Activated T-cell treated with anti-CD3 and anti-CD28 coated beads, Interleukin-2, amount 50 U/mL, for 48 hours (primary cell): Measurements from ENCODE around the gene HS6ST3.

Experiments used
- DNase-seq, 2 experiments: peaks; one replicate each; pipeline ENCODE4 v3.0.0-alpha.2; 2020

Gene HS6ST3

DNA sequence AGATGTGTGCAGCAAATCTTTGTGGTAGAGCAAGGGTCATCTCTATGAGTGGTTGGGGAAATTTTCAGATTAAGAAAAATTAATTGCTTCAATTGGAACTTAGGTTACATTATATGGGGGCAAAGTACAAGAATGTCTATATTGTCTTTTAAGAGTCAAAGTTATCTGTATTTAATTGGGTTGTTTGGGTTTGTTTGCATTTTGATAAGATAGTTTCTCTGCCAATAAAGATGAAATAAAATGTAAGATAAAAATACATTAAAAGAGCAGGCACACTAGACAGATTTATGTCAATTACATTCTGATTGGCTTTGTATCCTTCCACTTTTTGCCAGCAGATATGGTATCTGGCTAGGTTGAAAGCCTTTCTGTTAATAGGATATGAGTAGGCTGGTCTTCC is 587.1 kb downstream of the HS6ST3 start:
- DNase-seq = no peak

GRCh38 chr13:96678801-96679200 is 588.9 kb downstream of the HS6ST3 start:
- DNase-seq = no peak

- DNase-seq = no peak
Measured at GRCh38 chr13:96680898-96681297, 591.0 kb downstream of the HS6ST3 start.

DNA sequence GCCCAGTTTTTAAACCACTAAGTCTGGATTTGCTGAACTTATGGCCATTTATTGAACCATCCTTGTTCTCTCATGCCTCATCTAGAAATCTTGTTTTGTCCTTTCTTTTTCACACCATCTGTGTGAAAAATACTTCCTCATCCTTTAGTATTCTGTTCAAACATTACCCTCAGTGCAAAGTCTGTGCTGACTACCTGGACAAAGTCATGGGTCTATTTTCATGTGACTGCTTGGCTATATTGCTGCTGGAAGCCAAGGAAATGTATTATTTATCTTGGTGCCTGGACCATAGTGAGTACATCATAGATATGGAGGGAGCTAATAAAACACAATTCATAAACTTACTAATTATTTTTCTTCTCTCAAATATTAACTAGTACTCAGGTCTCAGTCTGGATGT is 591.9 kb downstream of the HS6ST3 start:
- DNase-seq = no peak

DNA sequence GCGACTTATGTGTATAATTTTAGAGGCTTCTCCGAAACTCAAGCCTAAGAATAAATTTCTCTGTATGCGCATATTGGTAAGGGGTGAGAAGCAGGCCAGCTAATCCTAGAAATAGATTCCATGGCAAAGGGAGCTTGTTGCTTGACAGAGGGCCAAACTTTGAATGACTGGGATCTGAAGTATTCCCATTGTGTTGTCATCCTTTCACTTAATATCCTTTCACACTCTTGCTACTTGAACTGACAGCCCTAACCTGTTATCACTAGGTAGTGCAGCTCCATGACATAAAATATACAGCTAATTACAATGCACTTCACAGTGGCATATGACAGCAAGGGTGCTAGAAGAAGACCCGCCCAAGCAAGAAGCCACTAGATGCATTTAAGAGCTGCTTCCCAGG is 594.6 kb downstream of the HS6ST3 start:
- DNase-seq = no peak

- DNase-seq = no peak
Measured at GRCh38 chr13:96684907-96685306, 595.0 kb downstream of the HS6ST3 start.

- DNase-seq = no peak
Measured at GRCh38 chr13:96686286-96686685, 596.4 kb downstream of the HS6ST3 start.

DNA sequence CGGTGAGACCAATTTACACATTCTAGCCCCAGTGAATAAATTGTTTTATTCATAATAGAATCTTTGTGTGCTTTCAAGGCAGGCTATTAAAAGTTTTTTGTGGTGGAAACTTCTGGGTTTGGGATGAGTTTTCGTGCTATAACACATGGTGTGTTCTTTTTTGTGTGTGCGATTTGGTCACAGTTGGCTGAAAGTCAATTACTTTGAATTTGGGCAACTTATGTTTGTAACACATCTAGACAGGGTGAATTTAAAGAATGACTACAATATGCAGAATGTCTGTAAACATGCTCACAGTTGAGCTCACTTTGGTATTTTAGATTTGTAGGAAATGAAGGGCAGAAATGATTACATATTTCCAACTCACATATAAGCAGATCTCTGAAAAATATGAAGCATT is 597.3 kb downstream of the HS6ST3 start:
- DNase-seq = no peak

- DNase-seq = no peak
Measured at GRCh38 chr13:96690998-96691397, 601.1 kb downstream of the HS6ST3 start.

DNA sequence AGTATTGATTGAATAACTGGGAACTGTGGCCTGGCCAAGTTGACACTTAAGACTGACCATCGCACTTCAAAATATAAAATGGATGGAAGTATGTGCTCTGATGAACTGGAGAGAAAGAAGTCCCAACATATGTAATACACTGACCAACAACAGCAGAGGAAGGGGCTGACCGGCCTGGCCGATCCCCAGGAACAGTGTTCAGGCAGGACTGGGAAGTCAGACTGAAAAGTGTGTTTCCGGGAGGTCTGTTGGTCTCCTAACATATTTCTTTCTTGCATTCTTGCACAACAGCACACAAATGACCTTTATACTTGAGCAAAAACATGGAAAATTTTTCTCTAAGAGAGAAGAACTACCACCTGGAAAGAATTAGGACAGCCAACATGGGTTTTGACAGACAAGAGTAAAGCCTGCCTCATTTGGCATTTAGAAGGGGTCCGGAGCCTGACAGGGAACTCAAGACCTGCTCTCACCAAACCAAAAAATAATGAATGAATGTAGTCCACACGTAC is 606.5 kb downstream of the HS6ST3 start:
- no peak for DNase-seq

DNA sequence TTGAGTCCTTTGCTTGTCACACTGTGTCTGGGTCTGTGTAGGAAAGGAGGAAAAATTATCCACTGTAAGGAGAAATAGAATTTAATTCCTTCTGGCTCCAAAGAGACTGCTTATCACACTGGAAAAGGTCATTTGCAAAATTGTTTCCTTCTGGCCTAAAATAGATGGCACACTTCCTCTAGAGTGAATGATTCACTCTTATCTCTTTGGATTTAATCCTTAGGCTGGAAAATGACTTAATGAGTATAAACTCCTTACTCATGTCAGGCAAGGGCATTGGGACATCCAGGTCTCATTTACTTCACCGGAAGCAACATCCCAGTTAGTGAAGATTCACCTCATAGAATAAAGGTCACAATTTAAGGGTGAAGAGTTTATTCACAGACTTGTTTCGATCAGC is 610.8 kb downstream of the HS6ST3 start:
- no peak for DNase-seq

DNA sequence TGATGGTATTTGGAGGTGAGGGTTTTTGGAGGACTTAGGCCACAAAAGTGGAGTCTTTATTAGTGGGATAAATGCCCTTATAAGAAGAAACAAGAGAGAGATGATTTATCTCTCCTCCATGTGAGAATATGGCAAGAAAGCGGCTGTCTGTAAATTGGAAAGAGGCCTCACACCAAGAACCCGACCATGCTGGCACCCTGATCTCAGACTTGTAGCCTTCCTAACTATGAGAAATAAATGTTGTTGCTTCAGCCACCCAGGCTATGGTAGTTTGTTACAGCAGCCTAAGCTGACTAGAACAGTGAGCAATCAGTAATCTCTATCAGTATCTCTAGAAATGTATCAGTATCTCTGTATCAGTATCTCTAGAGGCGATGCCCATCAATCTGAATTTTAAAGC is 617.2 kb downstream of the HS6ST3 start:
- no peak for DNase-seq

- DNase-seq = no peak
Measured at GRCh38 chr13:96710166-96710862, 620.4 kb downstream of the HS6ST3 start.

DNA sequence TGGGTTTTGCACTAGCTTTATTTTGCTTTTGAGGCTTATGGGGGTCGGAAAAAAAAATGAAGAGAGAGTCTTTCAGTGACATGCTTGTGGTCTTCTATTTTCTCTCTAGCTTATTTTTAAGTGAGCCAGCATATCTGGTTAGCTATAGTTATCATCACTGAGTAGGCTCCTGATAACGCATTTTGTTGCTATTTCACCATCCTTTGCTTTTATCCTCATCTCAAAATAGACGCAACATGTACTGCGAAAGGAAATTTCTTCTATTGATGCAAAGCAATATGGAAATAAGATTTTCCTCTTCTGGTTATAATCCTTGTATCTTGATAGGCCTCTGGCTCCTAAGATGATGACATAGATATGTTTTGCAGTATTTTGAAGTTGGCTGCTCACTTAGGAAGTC is 630.5 kb downstream of the HS6ST3 start:
- DNase-seq = no peak

DNA sequence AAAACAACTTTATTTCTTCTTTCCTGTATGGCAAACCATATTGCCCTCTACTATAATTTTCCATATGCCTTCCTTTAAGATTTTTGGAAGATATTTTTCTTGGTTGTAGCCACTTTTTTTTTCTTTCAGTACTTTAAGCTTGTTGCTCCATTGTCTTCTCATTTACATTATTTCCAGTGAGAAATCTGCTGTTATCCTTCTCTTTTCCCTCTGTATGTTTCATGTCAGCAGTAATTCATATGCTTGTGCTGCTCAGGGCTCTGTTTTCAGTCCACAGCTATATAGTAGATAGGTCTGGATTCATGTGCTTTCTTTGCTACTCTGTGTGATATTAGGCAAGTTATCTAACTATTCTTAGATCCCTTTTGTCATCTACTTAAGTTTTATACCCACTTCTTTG is 636.7 kb downstream of the HS6ST3 start:
- DNase-seq = no peak

DNA sequence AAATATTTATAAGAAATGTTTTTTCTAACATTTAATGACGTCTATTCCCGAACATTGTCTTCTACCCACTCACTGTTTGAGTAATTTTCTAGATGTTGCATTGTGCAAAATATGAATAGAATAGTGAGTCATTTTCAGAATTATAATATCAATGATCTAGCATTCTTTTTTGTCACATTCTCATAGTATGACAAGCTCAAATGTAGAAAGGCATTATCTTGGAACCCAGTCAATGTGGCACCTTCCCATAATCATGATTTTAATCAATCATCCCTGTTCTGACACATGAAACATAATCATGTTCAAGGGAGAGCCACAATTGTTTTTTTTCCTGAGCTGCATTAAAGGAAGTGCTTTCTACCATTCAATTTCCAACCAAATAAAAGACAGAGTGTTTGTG is 638.6 kb downstream of the HS6ST3 start:
- no peak for DNase-seq

- no peak for DNase-seq
Measured at GRCh38 chr13:96730676-96731075, 640.8 kb downstream of the HS6ST3 start.

DNA sequence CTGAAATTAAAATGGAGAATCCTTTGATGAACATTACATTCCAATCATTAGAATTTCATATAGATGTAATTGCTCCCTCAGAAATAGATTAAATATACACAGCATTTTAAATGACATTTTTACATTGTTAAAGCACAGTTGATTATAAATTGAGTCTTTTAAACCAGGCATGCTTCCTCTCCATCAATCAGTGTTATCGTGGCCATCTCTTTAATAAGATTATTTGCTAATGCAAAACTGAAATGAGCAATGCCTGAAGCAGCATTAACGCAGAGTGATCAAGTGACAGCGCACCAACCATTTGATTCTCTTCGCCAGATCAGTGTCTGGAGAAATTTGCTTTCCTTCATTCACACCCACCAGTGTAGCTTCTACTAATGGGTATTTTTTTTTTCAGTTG is 644.6 kb downstream of the HS6ST3 start:
- no peak for DNase-seq

DNA sequence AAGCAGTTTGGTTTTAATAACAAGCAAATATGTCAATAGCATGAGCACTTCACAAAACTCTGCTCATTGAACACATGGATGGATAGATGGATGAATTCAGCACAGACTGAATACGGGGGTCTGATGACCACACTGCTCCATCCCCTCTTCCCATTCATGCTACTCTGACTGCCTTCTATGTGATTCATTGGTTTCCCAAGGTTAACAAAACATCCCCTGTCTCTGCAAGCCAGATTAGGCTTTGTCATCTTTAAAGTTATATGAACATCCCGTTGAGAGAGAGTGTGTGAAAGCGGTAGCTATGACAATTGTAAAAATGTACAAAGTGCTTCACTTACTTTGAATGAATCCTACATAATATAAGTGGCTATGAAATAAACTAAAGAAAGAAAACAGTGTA is 651.9 kb downstream of the HS6ST3 start:
- no peak for DNase-seq

GRCh38 chr13:96743296-96744089 is 653.6 kb downstream of the HS6ST3 start:
- DNase-seq = no peak

DNA sequence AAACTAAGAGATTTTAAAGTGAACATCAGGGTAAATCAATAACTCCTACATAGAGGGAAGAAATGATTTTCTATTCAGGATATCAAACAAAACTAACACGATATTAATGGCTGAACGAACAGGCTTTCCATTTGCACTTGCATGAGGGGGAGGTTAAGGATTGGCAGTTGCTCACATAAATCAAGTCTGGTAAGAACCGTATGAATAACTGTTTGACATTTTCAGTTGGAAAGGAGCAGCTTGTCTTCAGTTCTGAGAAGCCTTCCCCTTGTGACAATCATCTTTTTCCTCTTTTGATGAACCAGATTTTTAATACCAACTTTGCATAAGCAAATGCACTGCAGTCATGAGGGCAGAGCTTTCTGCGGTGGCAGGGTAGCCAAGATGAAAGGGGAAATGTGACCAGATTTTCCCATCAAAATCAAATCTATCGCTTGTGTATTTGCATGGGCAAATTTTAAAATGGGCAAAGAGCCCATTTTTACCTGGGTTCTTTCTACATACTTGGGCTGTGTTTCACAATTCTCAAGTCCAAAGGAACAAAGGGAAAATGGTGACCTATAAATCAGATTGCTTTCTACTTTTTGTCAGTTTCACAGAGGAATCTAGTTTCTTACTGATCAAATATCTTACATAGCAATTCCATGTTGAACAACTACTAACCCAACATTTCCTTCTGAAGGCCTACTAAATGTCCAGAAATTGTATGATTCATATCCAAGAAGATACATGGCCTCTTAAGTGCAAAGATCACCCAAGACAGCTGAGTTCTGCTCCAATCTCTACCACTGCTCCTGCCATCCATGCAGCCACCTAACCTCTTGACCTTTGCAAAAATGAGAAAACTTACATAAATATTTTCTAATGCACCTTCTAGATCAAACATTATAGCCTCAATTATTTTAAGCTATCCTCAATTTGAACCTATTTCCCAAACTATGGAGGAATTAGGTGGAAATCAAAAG is 654.7 kb downstream of the HS6ST3 start:
- DNase-seq = no peak

GRCh38 chr13:96746886-96747285 is 657.0 kb downstream of the HS6ST3 start:
- no peak for DNase-seq

DNA sequence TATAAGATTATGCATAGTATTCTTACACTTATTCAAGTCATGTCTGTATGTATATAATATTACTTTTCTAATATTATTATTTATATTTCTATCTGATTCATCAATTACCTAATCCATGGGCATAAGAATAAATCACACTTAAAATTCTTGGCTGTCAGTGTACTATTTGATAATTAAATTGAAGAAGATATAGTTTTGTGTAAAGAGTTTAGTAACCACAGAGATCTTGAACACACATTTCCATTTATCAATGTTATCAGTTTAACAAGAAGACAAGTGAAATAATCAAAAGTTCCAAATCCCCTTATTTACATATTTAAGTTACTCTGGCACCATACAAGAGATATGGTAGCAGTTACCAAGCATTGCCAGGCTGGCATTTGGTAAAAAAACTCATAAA is 659.9 kb downstream of the HS6ST3 start:
- no peak for DNase-seq
